ENCODE measurements around the gene DDX49. TPM values are rescaled to one million over a fixed set of nuclear protein-coding genes. Genes with fewer than 3 reads are reported as not detected.
"Not testable (repeated sequence)": the region's sequence is repeated elsewhere in the genome, so short reads cannot be mapped to it uniquely, and the experiment has no call there.

Gene DDX49
- polyA plus RNA-seq, 2 donors = 39.4 to 52.4 TPM

- H3K27ac ChIP-seq (ENCODE audit: low read depth in 2 of 2, low read length in 1 of 2); H3K27me3 ChIP-seq (ENCODE audit: control insufficient read depth in 1 of 2, insufficient read depth in 2 of 2, low read length in 2 of 2); H3K4me3 ChIP-seq (ENCODE audit: low read depth in 1 of 2, low read length in 2 of 2); H3K9me3 ChIP-seq (ENCODE audit: control insufficient read depth in 2 of 2, insufficient read depth in 1 of 2, low read depth in 1 of 2, low read length in 1 of 2); H3K4me1 ChIP-seq (ENCODE audit: control insufficient read depth in 2 of 2, insufficient read depth in 2 of 2, low read length in 1 of 2): not testable (repeated sequence)
- peaks cover 3 to 56% of the 10 kb centered on the region in 2 donors for H3K36me3 ChIP-seq (ENCODE audit: control insufficient read depth in 2 of 2, insufficient read depth in 2 of 2, low read length in 1 of 2)
- 96 to 98% methylated on average over 5 of the region's 5 CpGs for WGBS, 2 donors
Observed at GRCh38 chr19:18902519-18902918, 17.0 kb upstream of the DDX49 start.

GRCh38 chr19:18903156-18904037 is 16.1 kb upstream of the DDX49 start:
- WGBS, 2 donors = 87 to 90% methylated on average over 29 of the region's 29 CpGs
- H3K4me3 ChIP-seq (ENCODE audit: low read depth in 1 of 2, low read length in 2 of 2) = no peak overlapping the region
- H3K27ac ChIP-seq (ENCODE audit: low read depth in 2 of 2, low read length in 1 of 2) = no peak overlapping the region
- H3K4me1 ChIP-seq (ENCODE audit: control insufficient read depth in 2 of 2, insufficient read depth in 2 of 2, low read length in 1 of 2) = no peaks in the 10 kb centered on the region
- peaks cover 3 to 61% of the 10 kb centered on the region in 2 donors for H3K36me3 ChIP-seq (ENCODE audit: control insufficient read depth in 2 of 2, insufficient read depth in 2 of 2, low read length in 1 of 2)
- H3K9me3 ChIP-seq (ENCODE audit: control insufficient read depth in 2 of 2, insufficient read depth in 1 of 2, low read depth in 1 of 2, low read length in 1 of 2) = no peaks in the 10 kb centered on the region
- H3K27me3 ChIP-seq (ENCODE audit: control insufficient read depth in 1 of 2, insufficient read depth in 2 of 2, low read length in 2 of 2) = no peaks in the 10 kb centered on the region

- Histone ChIP-seq H3K27me3 (ENCODE audit: control insufficient read depth in 1 of 2, insufficient read depth in 2 of 2, low read length in 2 of 2) (no peaks in the 10 kb centered on the region), H3K4me1 (ENCODE audit: control insufficient read depth in 2 of 2, insufficient read depth in 2 of 2, low read length in 1 of 2) (no peaks in the 10 kb centered on the region), H3K36me3 (ENCODE audit: control insufficient read depth in 2 of 2, insufficient read depth in 2 of 2, low read length in 1 of 2) (peaks cover 3 to 55% of the 10 kb centered on the region in 2 donors), H3K4me3 (ENCODE audit: low read depth in 1 of 2, low read length in 2 of 2) (no peak overlapping the region), H3K27ac (ENCODE audit: low read depth in 2 of 2, low read length in 1 of 2) (no peak overlapping the region), H3K9me3 (ENCODE audit: control insufficient read depth in 2 of 2, insufficient read depth in 1 of 2, low read depth in 1 of 2, low read length in 1 of 2) (no peaks in the 10 kb centered on the region)
- WGBS, 2 donors = 89 to 91% methylated on average over 24 to 25 of the region's 25 CpGs
Observed at GRCh38 chr19:18904334-18905057, 15.0 kb upstream of the DDX49 start.

GRCh38 chr19:18905058-18905456 is 14.5 kb upstream of the DDX49 start:
- Histone ChIP-seq H3K4me3 (ENCODE audit: low read depth in 1 of 2, low read length in 2 of 2) (no peak overlapping the region), H3K27me3 (ENCODE audit: control insufficient read depth in 1 of 2, insufficient read depth in 2 of 2, low read length in 2 of 2) (no peaks in the 10 kb centered on the region), H3K27ac (ENCODE audit: low read depth in 2 of 2, low read length in 1 of 2) (no peak overlapping the region), H3K36me3 (ENCODE audit: control insufficient read depth in 2 of 2, insufficient read depth in 2 of 2, low read length in 1 of 2) (peaks cover 3 to 51% of the 10 kb centered on the region in 2 donors), H3K9me3 (ENCODE audit: control insufficient read depth in 2 of 2, insufficient read depth in 1 of 2, low read depth in 1 of 2, low read length in 1 of 2) (no peaks in the 10 kb centered on the region), H3K4me1 (ENCODE audit: control insufficient read depth in 2 of 2, insufficient read depth in 2 of 2, low read length in 1 of 2) (no peaks in the 10 kb centered on the region)
- WGBS, 2 donors = 89 to 92% methylated on average over 8 of the region's 8 CpGs

- no peak overlapping the region for H3K27ac ChIP-seq (ENCODE audit: low read depth in 2 of 2, low read length in 1 of 2)
- no peak overlapping the region for H3K4me3 ChIP-seq (ENCODE audit: low read depth in 1 of 2, low read length in 2 of 2)
- no peaks in the 10 kb centered on the region for H3K27me3 ChIP-seq (ENCODE audit: control insufficient read depth in 1 of 2, insufficient read depth in 2 of 2, low read length in 2 of 2)
- H3K9me3 ChIP-seq (ENCODE audit: control insufficient read depth in 2 of 2, insufficient read depth in 1 of 2, low read depth in 1 of 2, low read length in 1 of 2) = no peaks in the 10 kb centered on the region
- 87 to 88% methylated on average over 26 of the region's 26 CpGs for WGBS, 2 donors
- peaks cover 3 to 50% of the 10 kb centered on the region in 2 donors for H3K36me3 ChIP-seq (ENCODE audit: control insufficient read depth in 2 of 2, insufficient read depth in 2 of 2, low read length in 1 of 2)
- no peaks in the 10 kb centered on the region for H3K4me1 ChIP-seq (ENCODE audit: control insufficient read depth in 2 of 2, insufficient read depth in 2 of 2, low read length in 1 of 2)
Observed at GRCh38 chr19:18905513-18906236, 13.8 kb upstream of the DDX49 start.

GRCh38 chr19:18906605-18907519 is 12.7 kb upstream of the DDX49 start:
- H3K27me3 ChIP-seq (ENCODE audit: control insufficient read depth in 1 of 2, insufficient read depth in 2 of 2, low read length in 2 of 2) = no peaks in the 10 kb centered on the region
- H3K36me3 ChIP-seq (ENCODE audit: control insufficient read depth in 2 of 2, insufficient read depth in 2 of 2, low read length in 1 of 2) = peaks cover 3 to 54% of the 10 kb centered on the region in 2 donors
- WGBS, 2 donors = 90 to 91% methylated on average over 36 of the region's 36 CpGs

GRCh38 chr19:18908917-18909619 is 10.4 kb upstream of the DDX49 start:
- Histone ChIP-seq H3K4me1 (ENCODE audit: control insufficient read depth in 2 of 2, insufficient read depth in 2 of 2, low read length in 1 of 2) (no peaks in the 10 kb centered on the region), H3K4me3 (ENCODE audit: low read depth in 1 of 2, low read length in 2 of 2) (no peak overlapping the region), H3K27ac (ENCODE audit: low read depth in 2 of 2, low read length in 1 of 2) (no peak overlapping the region), H3K36me3 (ENCODE audit: control insufficient read depth in 2 of 2, insufficient read depth in 2 of 2, low read length in 1 of 2) (peaks cover 0 to 53% of the 10 kb centered on the region in 2 donors), H3K9me3 (ENCODE audit: control insufficient read depth in 2 of 2, insufficient read depth in 1 of 2, low read depth in 1 of 2, low read length in 1 of 2) (no peaks in the 10 kb centered on the region), H3K27me3 (ENCODE audit: control insufficient read depth in 1 of 2, insufficient read depth in 2 of 2, low read length in 2 of 2) (no peaks in the 10 kb centered on the region)
- WGBS, 2 donors = 89 to 94% methylated on average over 17 of the region's 17 CpGs

More at GRCh38 chr19:18906605-18907519, 12.7 kb upstream of the DDX49 start:
- H3K9me3 ChIP-seq (ENCODE audit: control insufficient read depth in 2 of 2, insufficient read depth in 1 of 2, low read depth in 1 of 2, low read length in 1 of 2) = no peaks in the 10 kb centered on the region
- H3K27ac ChIP-seq (ENCODE audit: low read depth in 2 of 2, low read length in 1 of 2) = no peak overlapping the region
- H3K4me1 ChIP-seq (ENCODE audit: control insufficient read depth in 2 of 2, insufficient read depth in 2 of 2, low read length in 1 of 2) = no peaks in the 10 kb centered on the region
- H3K4me3 ChIP-seq (ENCODE audit: low read depth in 1 of 2, low read length in 2 of 2) = no peak overlapping the region

- no peak overlapping the region for H3K4me3 ChIP-seq (ENCODE audit: low read depth in 1 of 2, low read length in 2 of 2)
- no peaks in the 10 kb centered on the region for H3K27me3 ChIP-seq (ENCODE audit: control insufficient read depth in 1 of 2, insufficient read depth in 2 of 2, low read length in 2 of 2)
- WGBS, 2 donors = 83 to 91% methylated on average over 10 of the region's 10 CpGs
- H3K27ac ChIP-seq (ENCODE audit: low read depth in 2 of 2, low read length in 1 of 2) = no peak overlapping the region
- H3K9me3 ChIP-seq (ENCODE audit: control insufficient read depth in 2 of 2, insufficient read depth in 1 of 2, low read depth in 1 of 2, low read length in 1 of 2) = no peaks in the 10 kb centered on the region
- H3K4me1 ChIP-seq (ENCODE audit: control insufficient read depth in 2 of 2, insufficient read depth in 2 of 2, low read length in 1 of 2) = no peaks in the 10 kb centered on the region
- H3K36me3 ChIP-seq (ENCODE audit: control insufficient read depth in 2 of 2, insufficient read depth in 2 of 2, low read length in 1 of 2) = peaks cover 0 to 51% of the 10 kb centered on the region in 2 donors
Observed at GRCh38 chr19:18910010-18910409, 9.5 kb upstream of the DDX49 start.
